Transverse colon (tissue), 4 donors: ENCODE measurements around the gene SOX1. TPM values are rescaled to one million over a fixed set of nuclear protein-coding genes. Genes with fewer than 3 reads are reported as not detected.
A peak's percentile ranks its signal among the peaks of the same experiment; 100 is the strongest.

Source experiments
- DNase-seq: peaks from one replicate; pipeline ENCODE4 v3.0.0-alpha.2; 2019
- H3K27ac ChIP-seq, 4 donors: fragments of 200-600 bp; sonication (generic); 2 replicates each; pipeline ENCODE4 v1.5.1; 2016 to 2018; ENCODE audit warnings: inconsistent platforms in 4 of 4
- H3K27me3 ChIP-seq: fragments of 200-600 bp; sonication (generic); 2 replicates; pipeline ENCODE4 v1.5.1; 2017; ENCODE audit warnings: inconsistent platforms
- H3K36me3 ChIP-seq, 4 donors: fragments of 200-600 bp; sonication (generic); 2 replicates each; pipeline ENCODE4 v1.5.1; 2017 to 2019; ENCODE audit warnings: inconsistent platforms in 4 of 4
- H3K4me1 ChIP-seq, 4 donors: fragments of 200-600 bp; sonication (generic); 2 replicates each; pipeline ENCODE4 v1.5.1; 2017 to 2020; ENCODE audit warnings: inconsistent platforms in 4 of 4
- H3K4me3 ChIP-seq, 4 donors: fragments of 200-600 bp; sonication (generic); 1 replicate in 1 of 4; 2 replicates in 3 of 4; pipeline versions ENCODE4 v1.5.1 to v1.6.1; 2017 to 2019; ENCODE audit warnings: inconsistent platforms in 4 of 4
- H3K9me3 ChIP-seq, 2 donors: fragments of 200-600 bp; sonication (generic); 2 replicates each; pipeline ENCODE4 v1.5.1; 2017 to 2019; ENCODE audit warnings: inconsistent platforms in 2 of 2
- EP300 ChIP-seq: sonication (generic); formaldehyde crosslinking; IDR thresholded peaks from one replicate; pipeline ENCODE4 v1.6.1; 2017; ENCODE audit warnings: antibody characterized with exemption, low read depth
- POLR2A ChIP-seq: fragments of 450-650 bp; IDR thresholded peaks from one replicate; pipeline ENCODE4 v1.6.1; 2016; ENCODE audit warnings: antibody characterized with exemption, mild to moderate bottlenecking, moderate library complexity
- POLR2AphosphoS5 ChIP-seq, 3 donors: sonication (generic); formaldehyde crosslinking; IDR thresholded peaks; one replicate each; pipeline ENCODE4 v1.6.1; 2016; ENCODE audit warnings: antibody characterized with exemption in 3 of 3
- WGBS, 2 donors: methylation state at CpG; one replicate each; pipeline ENCODE4 v1.1.5; 2018; ENCODE audit warnings: low coverage in 1 of 2; 5-methylcytosine and 5-hydroxymethylcytosine counted together
- in situ Hi-C, 4 donors: fragments of 200-750 bp; cut with MboI; loops; one replicate each; pipeline versions ENCODE4 v1.15.0 to v1.15.1; 2017; ENCODE audit warnings: low sequenced_read_pairs in 3 of 4, low pct_ligation_motif_present in 1 of 4, low pct_unique_long_range_greater_than_20kb in 1 of 4
- intact Hi-C: fragments of 100-400 bp; cut with DNase I; formaldehyde crosslinking; loops from one replicate; pipeline ENCODE4 v1.15.1; 2023; ENCODE audit warnings: low total_unique reads
- total RNA-seq, 4 donors: library from RNA; depleted of rRNA; stranded (reverse); fragments of >200 nt; gene quantifications; one replicate each; pipeline ENCODE4 v1.1.0, GENCODE V29; 2016
- TF ChIP-seq, protein P1 (sequence below), 5 experiments: fragments of 200-600 bp in 3 of 5; fragments of 450-650 bp in 2 of 5; sonication (generic) in 3 of 5; IDR thresholded peaks; 1 replicate in 2 of 5; 2 replicates in 3 of 5; pipeline ENCODE4 v1.5.1; 2016 to 2017; ENCODE audit warnings: antibody characterized with exemption in 5 of 5, inconsistent platforms in 3 of 5, mild to moderate bottlenecking in 2 of 5, moderate library complexity in 1 of 5

The SOX1 gene
- total RNA-seq, 4 donors from 2014 or later = not detected

- no peak overlapping the region for H3K27ac ChIP-seq
- TF ChIP-seq POLR2A (no peak), POLR2AphosphoS5 (IDR thresholded peaks at IDR 0.05) (no peak)
- TF ChIP-seq, protein P1, sequence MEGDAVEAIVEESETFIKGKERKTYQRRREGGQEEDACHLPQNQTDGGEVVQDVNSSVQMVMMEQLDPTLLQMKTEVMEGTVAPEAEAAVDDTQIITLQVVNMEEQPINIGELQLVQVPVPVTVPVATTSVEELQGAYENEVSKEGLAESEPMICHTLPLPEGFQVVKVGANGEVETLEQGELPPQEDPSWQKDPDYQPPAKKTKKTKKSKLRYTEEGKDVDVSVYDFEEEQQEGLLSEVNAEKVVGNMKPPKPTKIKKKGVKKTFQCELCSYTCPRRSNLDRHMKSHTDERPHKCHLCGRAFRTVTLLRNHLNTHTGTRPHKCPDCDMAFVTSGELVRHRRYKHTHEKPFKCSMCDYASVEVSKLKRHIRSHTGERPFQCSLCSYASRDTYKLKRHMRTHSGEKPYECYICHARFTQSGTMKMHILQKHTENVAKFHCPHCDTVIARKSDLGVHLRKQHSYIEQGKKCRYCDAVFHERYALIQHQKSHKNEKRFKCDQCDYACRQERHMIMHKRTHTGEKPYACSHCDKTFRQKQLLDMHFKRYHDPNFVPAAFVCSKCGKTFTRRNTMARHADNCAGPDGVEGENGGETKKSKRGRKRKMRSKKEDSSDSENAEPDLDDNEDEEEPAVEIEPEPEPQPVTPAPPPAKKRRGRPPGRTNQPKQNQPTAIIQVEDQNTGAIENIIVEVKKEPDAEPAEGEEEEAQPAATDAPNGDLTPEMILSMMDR (IDR thresholded peaks at IDR 0.05) = no peak
- H3K4me3 ChIP-seq = no peak overlapping the region
- in situ Hi-C loops = no loop called here
- intact Hi-C loops = no loop called here
- H3K9me3 ChIP-seq = no peaks in the 10 kb centered on the region
- 13 to 21% methylated on average over 2 to 7 of the region's 7 CpGs for WGBS, 2 donors
- peaks cover 0 to 30% (median 7%) of the 10 kb centered on the region in 4 donors for H3K4me1 ChIP-seq
- H3K36me3 ChIP-seq = no peaks in the 10 kb centered on the region
- no peak for DNase-seq
- peaks cover 96% of the 10 kb centered on the region for H3K27me3 ChIP-seq
Observed at GRCh38 chr13:112064222-112064621, 2.7 kb upstream of the SOX1 start.

GRCh38 chr13:112065521-112065866, 1.5 kb upstream of the SOX1 start:
- no peak for DNase-seq
- WGBS, 2 donors = 11 to 15% methylated on average over 5 to 11 of the region's 11 CpGs
- H3K4me3 ChIP-seq = no peak overlapping the region
- no peak overlapping the region for H3K27ac ChIP-seq
- no peaks in the 10 kb centered on the region for H3K36me3 ChIP-seq
- in situ Hi-C loops (no loop called here), intact Hi-C loops (no loop called here)
- peaks cover 0 to 36% (median 7%) of the 10 kb centered on the region in 4 donors for H3K4me1 ChIP-seq
- H3K9me3 ChIP-seq = no peaks in the 10 kb centered on the region
- TF ChIP-seq POLR2A = no peak
- TF ChIP-seq, protein P1 (IDR thresholded peaks at IDR 0.05) = no peak
- no peak for TF ChIP-seq POLR2AphosphoS5 (IDR thresholded peaks at IDR 0.05)
- no peak for TF ChIP-seq EP300
- peaks cover 96% of the 10 kb centered on the region for H3K27me3 ChIP-seq

DNA sequence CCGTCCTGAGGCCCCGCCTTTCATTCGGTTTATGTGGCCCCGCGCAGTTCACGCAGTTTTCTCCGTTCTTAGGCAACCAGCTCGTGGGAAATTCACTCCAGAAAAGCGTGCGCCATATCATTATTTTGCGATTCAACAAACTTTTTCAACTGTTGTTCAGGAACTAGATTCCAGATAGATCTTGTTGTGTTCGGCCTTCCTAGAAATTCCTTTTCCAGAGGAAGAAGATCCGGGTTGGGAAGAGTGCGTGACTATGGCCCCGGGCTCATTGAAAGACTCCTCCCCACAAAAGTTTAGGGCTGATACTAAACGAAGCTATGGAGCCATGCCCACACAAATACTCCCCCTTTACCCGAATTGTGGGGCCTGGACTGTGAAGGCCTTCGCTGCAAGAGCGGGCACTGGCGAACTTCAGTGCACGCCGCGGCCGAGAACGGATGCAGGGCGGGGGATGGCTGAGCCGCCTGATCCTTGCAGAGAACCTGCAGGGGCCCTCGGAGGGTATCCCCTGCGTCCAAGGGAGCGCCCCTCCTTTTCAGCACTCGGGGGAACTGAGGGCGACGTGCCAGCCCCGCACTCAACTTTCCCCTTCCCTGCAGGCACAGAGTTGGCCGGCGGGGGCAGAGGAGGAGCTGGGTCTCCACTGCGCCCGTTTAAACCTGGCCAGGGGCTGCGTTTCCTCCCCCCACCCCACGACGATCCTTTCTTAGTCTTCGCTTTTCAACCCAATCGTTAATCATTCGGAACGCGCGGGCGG, 904 bp upstream of the SOX1 start:
- H3K9me3 ChIP-seq = no peaks in the 10 kb centered on the region
- 12 to 22% methylated on average over 15 to 41 of the region's 48 CpGs for WGBS, 2 donors
- TF ChIP-seq POLR2AphosphoS5 (IDR thresholded peaks at IDR 0.05) (no peak), EP300 (no peak), POLR2A (no peak)
- TF ChIP-seq, protein P1 (IDR thresholded peaks at IDR 0.05) = no peak
- peaks cover 96% of the 10 kb centered on the region for H3K27me3 ChIP-seq
- intact Hi-C loops (no loop called here), in situ Hi-C loops (no loop called here)
- H3K4me3 ChIP-seq = peak overlapping the region in 3 of 4 donors; percentile 10 to 41 (median 20)
- H3K36me3 ChIP-seq = no peaks in the 10 kb centered on the region
- no peak overlapping the region for H3K27ac ChIP-seq
- H3K4me1 ChIP-seq = peaks cover 0 to 36% (median 7%) of the 10 kb centered on the region in 4 donors
- DNase-seq = no peak

DNA sequence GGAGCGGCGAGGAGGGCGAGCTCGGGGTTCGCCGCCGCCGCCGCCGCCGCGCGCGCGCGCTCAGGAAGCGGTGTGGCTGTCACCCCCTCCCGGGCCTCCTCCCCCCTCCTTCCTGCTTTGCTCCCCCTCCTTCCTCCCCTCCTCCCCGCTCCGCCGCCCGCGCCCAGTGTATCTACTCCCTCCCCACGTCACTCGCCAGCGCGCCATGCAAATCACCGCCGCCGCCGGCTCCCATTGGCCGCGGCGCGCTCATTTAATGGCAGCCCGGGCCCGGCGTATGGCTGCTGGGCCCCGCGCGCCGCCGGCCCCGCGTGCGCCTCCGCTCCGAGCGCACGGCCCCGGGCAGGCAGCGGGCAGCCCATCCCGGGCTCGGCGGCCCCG, 335 bp upstream of the SOX1 start:
- Histone ChIP-seq H3K9me3 (no peaks in the 10 kb centered on the region), H3K4me3 (peak overlapping the region in 3 of 4 donors; percentile 10 to 41 (median 20)), H3K4me1 (peaks cover 0 to 36% (median 7%) of the 10 kb centered on the region in 4 donors), H3K27ac (no peak overlapping the region), H3K36me3 (no peaks in the 10 kb centered on the region), H3K27me3 (peaks cover 96% of the 10 kb centered on the region)
- 20% methylated on average over 31 of the region's 56 CpGs; no CpG with 5 or more reads in 1 of the 2 donors for WGBS, 2 donors
- intact Hi-C loops = no loop called here
- peak; percentile 45 for DNase-seq
- TF ChIP-seq POLR2A = no peak
- TF ChIP-seq, protein P1 (IDR thresholded peaks at IDR 0.05) = no peak
- no peak for TF ChIP-seq POLR2AphosphoS5 (IDR thresholded peaks at IDR 0.05)
- TF ChIP-seq EP300 = no peak
- in situ Hi-C loops = no loop called here
